ENCODE data around the gene CRHR2.

Gene CRHR2

DNA sequence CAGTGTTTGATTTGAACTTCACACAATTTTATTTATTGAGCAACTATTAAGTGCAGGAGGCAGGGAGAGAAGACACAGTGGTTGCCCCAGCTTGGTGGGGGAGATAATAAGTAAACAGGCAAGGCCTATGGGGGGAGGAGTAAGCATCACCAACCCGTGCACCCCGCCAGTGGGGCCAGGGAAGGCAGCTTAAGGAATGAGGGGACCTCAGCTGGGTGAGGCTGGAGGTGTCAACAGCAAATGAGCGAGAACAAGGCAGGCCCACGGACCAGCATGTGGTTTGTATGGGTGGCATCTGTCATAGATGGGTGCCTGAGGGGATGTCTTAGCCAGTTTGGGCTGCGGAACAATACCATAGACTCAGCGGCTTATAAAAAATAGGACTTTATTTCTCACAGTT is 24.1 kb upstream of the CRHR2 start:
- no peak for DNase-seq

DNA sequence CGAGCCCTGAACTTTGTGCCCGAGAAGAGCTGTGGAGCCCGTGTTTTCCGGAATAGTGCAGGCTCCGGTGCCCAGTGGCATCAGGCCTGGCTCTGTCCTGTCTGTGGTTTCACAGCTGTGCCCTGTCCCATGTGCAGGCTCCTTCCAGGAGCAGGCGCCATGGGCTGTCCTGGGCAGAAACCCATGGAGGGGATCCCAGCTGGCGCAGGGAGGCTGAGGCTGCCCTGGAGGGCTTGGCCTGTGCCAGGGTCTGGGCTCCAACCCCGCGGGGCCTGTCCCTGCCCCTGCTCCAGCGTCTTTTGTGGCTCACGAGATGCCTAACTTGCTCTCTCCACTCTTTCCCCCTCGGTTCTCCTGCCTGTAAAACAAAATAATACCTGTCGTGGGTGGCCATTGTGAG is 23.3 kb upstream of the CRHR2 start:
- no peak for DNase-seq

DNA sequence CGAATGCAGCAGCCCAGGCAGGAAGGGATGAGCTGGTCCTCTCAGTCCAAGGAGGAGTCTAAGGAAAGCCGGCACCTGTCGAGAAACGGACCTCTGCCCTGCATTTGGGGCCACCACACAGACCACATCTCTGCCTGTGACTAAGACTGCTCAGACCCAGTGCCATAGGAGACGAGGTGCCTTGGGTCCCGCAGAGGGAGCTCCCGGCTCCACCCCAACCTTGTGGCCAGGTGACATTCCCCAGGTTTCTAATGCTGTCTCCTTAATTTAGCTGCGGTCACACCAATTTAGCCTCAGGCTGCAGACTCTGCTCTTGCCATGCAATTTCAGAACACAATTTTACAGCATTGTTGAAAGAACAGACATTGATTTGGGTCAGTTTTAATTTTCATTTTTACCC is 22.8 kb upstream of the CRHR2 start:
- DNase-seq: no peak

- no peak for DNase-seq
Measured at GRCh38 chr7:30703756-30704155, 21.5 kb upstream of the CRHR2 start.

GRCh38 chr7:30702200-30702599 is 19.9 kb upstream of the CRHR2 start:
- no peak for DNase-seq

DNA sequence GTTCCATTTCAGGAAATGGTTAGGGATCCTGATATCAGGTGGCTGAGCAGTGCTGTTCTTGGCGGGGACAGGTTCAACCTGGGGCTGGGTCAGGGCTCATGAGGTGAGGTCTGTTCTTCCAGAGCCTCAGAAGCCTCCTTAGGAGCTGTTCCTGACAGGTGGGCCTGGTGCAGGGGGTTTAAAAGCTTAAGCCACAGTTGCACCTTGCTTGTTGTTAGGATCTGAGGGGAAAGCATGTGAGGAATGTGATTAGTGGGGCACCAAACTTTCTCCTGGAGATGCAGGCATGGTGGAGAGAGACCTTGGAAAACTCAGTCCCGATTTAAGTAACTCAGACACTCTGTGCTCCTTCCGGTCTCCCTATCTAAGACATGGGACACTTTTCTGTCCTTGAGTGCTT is 18.7 kb upstream of the CRHR2 start:
- no peak for DNase-seq

- DNase-seq: peak in 1 of 2 experiments; percentile 22
Measured at GRCh38 chr7:30699706-30700495, 17.6 kb upstream of the CRHR2 start.

DNA sequence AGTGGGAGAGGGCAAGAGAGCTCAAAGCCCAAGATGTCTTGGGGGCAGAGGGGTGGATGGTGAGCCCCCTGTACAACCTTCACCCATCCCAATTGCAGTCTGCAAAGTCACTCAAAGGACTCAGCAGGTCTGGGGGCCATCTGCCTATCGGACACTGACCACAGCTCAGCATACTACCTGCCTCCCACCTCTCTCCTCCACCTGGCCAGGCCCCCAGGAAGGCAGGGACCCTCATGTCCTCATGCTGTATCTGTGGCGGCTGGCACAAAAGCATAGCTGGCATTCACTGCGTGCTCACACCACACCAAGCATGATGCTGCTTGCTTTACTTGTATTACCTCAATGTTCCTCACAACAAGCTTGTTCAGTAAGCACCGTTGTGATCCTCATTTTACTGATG is 16.2 kb upstream of the CRHR2 start:
- DNase-seq: no peak

DNA sequence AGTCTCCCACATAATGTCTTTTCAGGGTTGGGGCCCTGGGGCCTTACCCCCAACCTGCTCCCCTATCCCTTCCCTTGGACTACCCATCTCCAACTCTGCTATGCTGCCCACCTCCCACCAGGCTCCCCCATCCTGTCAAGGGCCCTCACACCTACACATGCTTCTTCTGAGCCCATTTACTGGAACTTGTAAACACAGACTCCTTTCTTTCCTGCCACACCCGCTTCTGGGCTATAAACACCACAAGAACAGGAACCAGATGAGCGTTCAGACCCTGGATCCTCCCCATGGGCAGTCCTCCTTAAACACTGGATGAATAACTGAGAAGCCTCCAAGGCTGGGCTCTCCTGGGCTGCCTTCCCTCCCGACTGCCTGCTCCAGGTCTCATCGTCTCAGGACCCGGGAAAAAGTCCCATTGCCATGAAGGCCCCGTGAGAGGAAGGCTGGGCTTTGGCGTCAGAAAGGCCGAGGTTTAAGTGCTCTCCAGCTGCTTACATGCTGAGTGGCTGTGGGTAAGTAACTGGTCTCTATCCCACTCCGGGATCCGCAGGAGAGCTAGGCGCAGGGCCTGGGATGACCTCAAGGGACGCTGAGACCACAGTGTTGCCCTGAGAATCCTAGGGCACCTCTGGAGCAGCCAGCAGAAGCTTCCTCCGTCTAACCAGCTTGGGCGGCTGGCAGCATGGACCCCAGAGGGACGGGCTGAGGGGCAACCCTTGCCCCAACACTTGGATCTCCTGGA is 15.6 kb upstream of the CRHR2 start:
- no peak for DNase-seq

DNA sequence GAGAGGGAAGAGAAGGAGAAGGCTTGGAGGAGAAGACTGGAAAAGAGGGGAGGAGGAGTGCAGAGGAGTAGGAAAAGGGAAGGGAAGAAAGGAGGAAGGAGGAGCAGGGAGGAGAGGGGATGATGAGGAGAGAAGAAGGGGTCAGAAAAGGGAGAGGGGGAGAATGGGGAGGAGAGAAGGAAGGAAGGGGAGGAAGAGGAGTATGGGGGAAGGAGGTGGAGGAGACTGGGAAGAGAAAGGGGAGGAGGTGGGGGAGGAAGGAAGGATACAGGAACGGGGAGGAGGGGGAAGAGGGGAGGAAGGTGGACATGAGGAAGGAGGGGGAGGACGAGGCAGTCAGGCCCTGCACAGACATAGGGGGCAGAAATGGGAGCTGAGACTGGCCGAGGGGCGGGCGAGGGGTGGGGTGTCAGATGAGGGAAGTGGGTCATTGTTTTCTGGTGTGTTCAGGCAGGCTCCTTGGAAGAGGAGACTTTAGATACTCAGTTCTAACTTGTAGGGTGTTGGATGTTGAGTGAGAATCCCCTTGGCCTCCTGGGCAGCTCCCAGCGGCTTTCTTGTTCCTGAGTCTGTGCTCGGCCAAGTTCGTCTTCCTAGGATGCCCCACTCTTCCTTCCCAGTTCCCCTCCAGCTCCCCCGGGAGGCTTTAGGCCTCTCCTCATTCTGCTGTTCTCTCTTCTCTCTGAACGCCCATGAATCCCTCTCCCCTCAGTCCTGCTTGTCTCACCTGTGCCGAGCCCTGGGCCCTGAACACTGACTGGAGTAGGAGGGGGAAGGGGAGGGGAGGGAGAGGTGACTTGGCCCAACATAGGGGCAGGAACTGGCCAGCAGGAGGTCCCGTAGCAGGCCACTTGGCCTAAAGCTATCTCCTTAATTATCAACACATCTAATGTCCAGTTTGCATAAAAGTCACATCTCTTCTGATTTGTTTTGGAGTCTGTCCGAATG is 12.8 kb upstream of the CRHR2 start:
- no peak for DNase-seq

GRCh38 chr7:30694218-30694745 is 12.0 kb upstream of the CRHR2 start:
- no peak for DNase-seq

GRCh38 chr7:30692882-30693281 is 10.6 kb upstream of the CRHR2 start:
- no peak for DNase-seq

DNA sequence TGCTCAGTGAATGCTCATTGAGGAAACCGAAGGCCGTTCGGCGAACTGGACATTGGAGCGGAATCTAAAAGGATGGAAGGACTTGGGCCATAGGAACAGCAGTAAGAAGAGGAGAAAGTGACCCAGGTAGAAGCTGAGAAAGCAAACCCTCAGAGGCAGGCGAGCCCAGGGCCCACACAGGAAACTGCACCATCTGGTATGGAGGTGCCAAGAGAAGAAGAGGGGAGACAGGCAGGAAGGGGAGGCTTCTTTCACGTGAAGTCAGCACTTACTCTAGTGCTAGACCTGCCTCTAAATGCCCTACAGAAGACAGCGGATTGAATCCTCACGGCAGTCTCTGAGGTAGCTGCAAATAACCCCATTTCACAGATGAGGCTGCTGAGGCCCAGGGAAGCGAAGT is 10.2 kb upstream of the CRHR2 start:
- no peak for DNase-seq

DNA sequence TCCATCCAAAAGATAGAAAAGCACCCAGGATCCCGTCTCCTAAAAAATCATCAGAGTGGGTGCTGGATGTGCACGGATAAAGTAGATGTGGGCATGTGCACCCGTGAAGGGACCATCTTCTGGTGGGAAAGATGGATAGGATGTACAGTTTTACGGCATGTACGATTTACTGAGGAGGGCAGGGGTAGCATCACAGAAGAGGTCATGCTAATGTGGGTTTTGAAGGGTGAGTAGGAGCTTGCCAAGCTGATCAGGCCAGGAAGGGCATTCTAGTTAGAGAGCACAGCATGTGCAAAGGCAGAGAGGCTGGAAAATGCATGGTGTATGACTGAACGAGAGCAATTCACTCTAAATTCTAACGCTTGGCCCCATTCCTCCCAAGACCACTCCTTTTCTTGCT is 7.8 kb upstream of the CRHR2 start:
- no peak for DNase-seq

- DNase-seq: no peak
Measured at GRCh38 chr7:30688718-30689221, 6.5 kb upstream of the CRHR2 start.

DNA sequence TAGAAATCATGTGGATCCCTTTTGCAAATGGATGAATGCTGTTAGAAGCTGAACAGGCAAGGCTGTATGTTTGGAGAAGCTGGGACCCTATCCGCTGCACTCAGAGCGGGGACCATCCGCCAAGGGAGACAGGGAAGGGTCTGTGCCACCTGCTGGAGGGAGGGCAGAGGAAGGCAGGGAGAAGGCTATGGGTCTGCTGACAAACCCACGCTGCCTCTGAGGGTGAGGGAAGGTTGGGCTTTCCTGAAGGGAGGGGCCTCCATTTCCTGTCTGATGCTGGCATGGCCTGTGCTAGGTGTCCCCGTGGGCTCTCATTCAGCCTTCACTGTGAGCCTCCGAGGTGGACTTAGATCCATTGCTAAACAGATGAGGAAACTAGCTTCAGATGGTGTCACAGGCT is 5.3 kb upstream of the CRHR2 start:
- DNase-seq: no peak

DNA sequence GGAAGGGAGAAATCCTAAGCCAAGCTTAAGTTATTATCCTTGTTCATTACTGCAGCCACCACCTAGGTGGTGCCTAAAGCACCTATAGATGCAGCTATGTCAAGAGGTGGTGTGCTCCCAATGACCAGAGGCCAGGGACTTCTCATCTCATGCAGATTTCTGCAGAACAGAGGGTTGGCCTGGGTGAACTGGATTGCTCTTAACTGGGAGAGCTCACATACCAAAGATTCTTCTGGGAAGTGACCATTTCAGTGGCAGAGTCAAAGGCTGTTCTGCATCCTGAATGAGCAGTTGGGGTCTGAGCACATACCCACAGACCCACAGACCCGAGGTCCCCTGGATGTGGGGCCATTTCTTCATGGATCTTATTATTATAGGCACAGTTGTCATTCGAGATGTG is 2.1 kb upstream of the CRHR2 start:
- DNase-seq: no peak

DNA sequence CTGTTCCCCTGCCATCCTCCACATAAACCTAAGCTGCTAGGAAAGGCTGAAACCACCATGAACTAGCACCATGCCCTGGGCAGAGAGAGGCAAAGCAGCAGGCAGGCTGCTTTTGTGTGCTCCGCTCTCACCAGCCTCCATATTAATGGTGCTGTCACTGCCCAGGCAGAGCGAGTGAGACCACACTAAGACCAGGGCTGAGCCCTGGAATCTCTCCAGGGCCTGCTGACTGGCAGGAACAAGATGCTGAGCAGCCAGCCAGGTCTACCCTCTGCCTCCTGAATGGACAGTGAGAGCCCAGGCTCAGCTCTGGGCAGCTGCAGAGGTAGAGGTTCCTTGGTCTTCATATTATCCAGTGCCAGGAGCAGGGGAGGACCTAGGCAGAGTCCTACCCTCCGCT is 1.6 kb upstream of the CRHR2 start:
- DNase-seq: no peak

GRCh38 chr7:30683306-30683705 is 1.1 kb upstream of the CRHR2 start:
- DNase-seq: no peak

- no peak for DNase-seq
Measured at GRCh38 chr7:30681815-30682211, 443 bp downstream of the CRHR2 start.

GRCh38 chr7:30681331-30681797 is 892 bp downstream of the CRHR2 start:
- no peak for DNase-seq

DNA sequence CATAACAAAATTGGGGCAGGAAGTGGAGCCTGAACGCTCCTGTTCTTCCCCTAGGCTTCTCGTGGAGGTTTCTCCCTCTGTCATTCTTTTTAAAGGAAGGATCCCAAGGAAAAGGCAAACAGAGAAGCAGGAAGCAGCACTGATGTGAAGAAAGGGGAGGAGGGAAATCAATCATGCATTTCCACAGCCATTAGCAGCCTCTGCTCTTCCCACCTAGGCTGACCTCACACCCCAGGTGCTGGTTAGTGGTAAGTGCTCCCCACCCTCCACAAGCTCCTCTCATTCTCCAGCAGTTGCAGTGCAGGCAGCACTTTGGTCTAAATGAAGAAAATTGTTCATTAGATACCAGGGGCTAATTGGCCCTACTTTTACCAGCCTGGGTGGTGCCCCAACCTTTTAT is 2.6 kb downstream of the CRHR2 start:
- peak in 1 of 2 experiments; percentile 39 for DNase-seq

- no peak for DNase-seq
Measured at GRCh38 chr7:30678805-30679204, 3.5 kb downstream of the CRHR2 start.
